CD14-positive monocyte (primary cell): ENCODE data around the gene PDZD7. TPM values are rescaled to one million over a fixed set of nuclear protein-coding genes. Genes with fewer than 3 reads are reported as not detected.

Experiments used
- DNase-seq, 3 donors: peaks; one replicate each; pipeline ENCODE4 v3.0.0-alpha.2; 2011 to 2022
- H2AFZ ChIP-seq: 2 replicates; pipeline ENCODE4 v1.6.0; 2012; ENCODE audit warnings: mild to moderate bottlenecking, low read depth, low read length, inconsistent platforms; ENCODE audit not compliant: insufficient read depth, poor library complexity, severe bottlenecking
- H3K27ac ChIP-seq, 2 donors: 1 replicate in 1 of 2; 2 replicates in 1 of 2; pipeline ENCODE4 v1.5.1; 2012 to 2013; ENCODE audit warnings: low read length in 2 of 2, control low read depth in 1 of 2, inconsistent platforms in 1 of 2, low read depth in 1 of 2, mild to moderate bottlenecking in 1 of 2
- H3K27me3 ChIP-seq, 2 donors: one replicate each; pipeline versions ENCODE4 v1.6.0 to v1.6.1; 2011 to 2013; ENCODE audit warnings: low read length in 2 of 2; ENCODE audit not compliant: control insufficient read depth in 2 of 2, insufficient read depth in 2 of 2
- H3K36me3 ChIP-seq, 2 donors: replicated peaks in 1 of 2; 1 replicate in 1 of 2; 2 replicates in 1 of 2; pipeline versions ENCODE4 v1.5.1 to v1.6.1; 2012 to 2013; ENCODE audit warnings: low read length in 2 of 2, control low read depth in 1 of 2, inconsistent platforms in 1 of 2, mild to moderate bottlenecking in 1 of 2; ENCODE audit not compliant: insufficient read depth in 2 of 2, control insufficient read depth in 1 of 2
- H3K4me1 ChIP-seq, 2 donors: 1 replicate in 1 of 2; 2 replicates in 1 of 2; pipeline versions ENCODE4 v1.5.1 to v1.6.1; 2012 to 2013; ENCODE audit warnings: low read length in 2 of 2, control low read depth in 1 of 2, inconsistent platforms in 1 of 2, mild to moderate bottlenecking in 1 of 2, moderate library complexity in 1 of 2; ENCODE audit not compliant: insufficient read depth in 2 of 2, control insufficient read depth in 1 of 2
- H3K4me2 ChIP-seq: replicated peaks from 2 replicates; pipeline ENCODE3; 2012; ENCODE audit warnings: low read length, moderate library complexity, mild to moderate bottlenecking; ENCODE audit not compliant: poor library complexity, severe bottlenecking; ENCODE audit errors: extremely low read depth
- H3K4me3 ChIP-seq, 3 experiments: fragments of 200-600 bp in 1 of 3; sonication (generic) in 1 of 3; replicated peaks in 1 of 3; 1 replicate in 2 of 3; 2 replicates in 1 of 3; pipeline ENCODE4 v1.5.1; 2011 to 2013; ENCODE audit warnings: low read length in 3 of 3, mild to moderate bottlenecking in 3 of 3, control low read depth in 2 of 3, low read depth in 2 of 3, inconsistent platforms in 1 of 3, moderate library complexity in 1 of 3
- H3K79me2 ChIP-seq: 2 replicates; pipeline ENCODE4 v1.6.0; 2012; ENCODE audit warnings: mild to moderate bottlenecking, control low read depth, inconsistent platforms, low read length, moderate library complexity; ENCODE audit not compliant: insufficient read depth
- H3K9ac ChIP-seq: 2 replicates; pipeline ENCODE4 v1.6.0; 2017; ENCODE audit warnings: low read length, mild to moderate bottlenecking; ENCODE audit not compliant: insufficient read depth, poor library complexity, severe bottlenecking
- H3K9me3 ChIP-seq, 2 donors: replicated peaks in 1 of 2; 1 replicate in 1 of 2; 2 replicates in 1 of 2; pipeline versions ENCODE4 v1.5.1 to v1.6.1; 2012 to 2013; ENCODE audit warnings: low read length in 2 of 2, control low read depth in 1 of 2; ENCODE audit not compliant: control insufficient read depth in 1 of 2, insufficient read depth in 1 of 2
- H4K20me1 ChIP-seq: 2 replicates; pipeline ENCODE4 v1.6.0; 2012; ENCODE audit warnings: mild to moderate bottlenecking, low read length, control low read depth, moderate library complexity; ENCODE audit not compliant: insufficient read depth
- H3K27ac Mint-ChIP-seq, 7 donors: one replicate each; pipeline ENCODE4 v1.8.0; 2020; ENCODE audit warnings: mild to moderate bottlenecking in 7 of 7, mixed read lengths in 7 of 7, moderate library complexity in 6 of 7, inconsistent platforms in 2 of 7
- H3K27me3 Mint-ChIP-seq, 3 donors: one replicate each; pipeline ENCODE4 v1.8.0; 2021 to 2022; ENCODE audit warnings: low read depth in 3 of 3, mild to moderate bottlenecking in 3 of 3, mixed read lengths in 3 of 3, moderate library complexity in 3 of 3, inconsistent platforms in 1 of 3
- H3K36me3 Mint-ChIP-seq, 2 donors: one replicate each; pipeline ENCODE4 v1.8.0; 2020; ENCODE audit warnings: mixed read lengths in 2 of 2, inconsistent platforms in 1 of 2, mild to moderate bottlenecking in 1 of 2
- H3K4me1 Mint-ChIP-seq: one replicate; pipeline ENCODE4 v1.8.0; 2020; ENCODE audit warnings: mild to moderate bottlenecking, mixed read lengths
- H3K4me3 Mint-ChIP-seq, 2 donors: one replicate each; pipeline ENCODE4 v1.8.0; 2020; ENCODE audit warnings: mild to moderate bottlenecking in 2 of 2, mixed read lengths in 2 of 2, moderate library complexity in 1 of 2
- H3K9me3 Mint-ChIP-seq, 7 donors: one replicate each; pipeline ENCODE4 v1.8.0; 2020 to 2022; ENCODE audit warnings: mixed read lengths in 7 of 7, mild to moderate bottlenecking in 6 of 7, moderate library complexity in 6 of 7, inconsistent platforms in 2 of 7
- WGBS: methylation state at CpG from one replicate; pipeline ENCODE4 v1.1.5; 2013; ENCODE audit warnings: missing lambda C conversion rate; ENCODE audit not compliant: insufficient coverage; 5-methylcytosine and 5-hydroxymethylcytosine counted together
- intact Hi-C, 2 donors: fragments of 100-400 bp; cut with micrococcal nuclease; formaldehyde crosslinking; loops; one replicate each; pipeline versions ENCODE4 v1.15.0 to v1.15.1; 2023
- polyA plus RNA-seq, 3 donors: library from polyadenylated mRNA; depleted of rRNA in 1 of 3; unstranded in 2 of 3; stranded (reverse) in 1 of 3; fragments of 300-500 nt in 2 of 3; fragments of >200 nt in 1 of 3; fragmentation: Illumina TruSeq in 2 of 3; gene quantifications; 1 replicate in 2 of 3; 2 replicates in 1 of 3; pipeline ENCODE4 v1.2.3, GENCODE V29; 2012 to 2021
- TF ChIP-seq, protein P1 (sequence below): fragments of 200-600 bp; IDR thresholded peaks from one replicate; pipeline ENCODE4 v1.8.0; 2022; ENCODE audit warnings: antibody characterized with exemption, mild to moderate bottlenecking

The PDZD7 gene
- polyA plus RNA-seq, 3 donors = 0.73 TPM; not detected in 2

DNA sequence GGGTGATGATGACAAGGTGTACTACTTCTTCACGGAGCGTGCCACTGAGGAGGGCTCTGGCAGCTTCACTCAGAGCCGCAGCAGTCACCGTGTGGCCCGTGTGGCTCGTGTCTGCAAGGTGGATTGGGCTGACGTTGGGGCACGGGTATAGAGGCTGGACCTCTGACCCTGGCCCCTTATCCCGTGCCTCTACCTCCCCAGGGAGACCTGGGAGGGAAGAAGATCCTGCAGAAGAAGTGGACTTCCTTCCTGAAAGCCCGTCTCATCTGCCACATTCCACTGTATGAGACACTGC, 52.1 kb downstream of the PDZD7 start:
- no peaks in the 10 kb centered on the region for H3K79me2 ChIP-seq
- no peaks in the 10 kb centered on the region for H3K4me1 ChIP-seq
- WGBS = 97% methylated on average over 9 of the region's 10 CpGs
- Mint-ChIP-seq H3K36me3 (peaks cover 35 to 36% of the 10 kb centered on the region in 2 donors), H3K4me1 (no peaks in the 10 kb centered on the region), H3K4me3 (no peak overlapping the region), H3K27me3 (peaks cover 0 to 2% (median 0%) of the 10 kb centered on the region in 3 donors), H3K27ac (no peak overlapping the region), H3K9me3 (peaks cover 0 to 1% (median 0%) of the 10 kb centered on the region in 7 donors)
- intact Hi-C loops = no loop called here
- TF ChIP-seq, protein P1, sequence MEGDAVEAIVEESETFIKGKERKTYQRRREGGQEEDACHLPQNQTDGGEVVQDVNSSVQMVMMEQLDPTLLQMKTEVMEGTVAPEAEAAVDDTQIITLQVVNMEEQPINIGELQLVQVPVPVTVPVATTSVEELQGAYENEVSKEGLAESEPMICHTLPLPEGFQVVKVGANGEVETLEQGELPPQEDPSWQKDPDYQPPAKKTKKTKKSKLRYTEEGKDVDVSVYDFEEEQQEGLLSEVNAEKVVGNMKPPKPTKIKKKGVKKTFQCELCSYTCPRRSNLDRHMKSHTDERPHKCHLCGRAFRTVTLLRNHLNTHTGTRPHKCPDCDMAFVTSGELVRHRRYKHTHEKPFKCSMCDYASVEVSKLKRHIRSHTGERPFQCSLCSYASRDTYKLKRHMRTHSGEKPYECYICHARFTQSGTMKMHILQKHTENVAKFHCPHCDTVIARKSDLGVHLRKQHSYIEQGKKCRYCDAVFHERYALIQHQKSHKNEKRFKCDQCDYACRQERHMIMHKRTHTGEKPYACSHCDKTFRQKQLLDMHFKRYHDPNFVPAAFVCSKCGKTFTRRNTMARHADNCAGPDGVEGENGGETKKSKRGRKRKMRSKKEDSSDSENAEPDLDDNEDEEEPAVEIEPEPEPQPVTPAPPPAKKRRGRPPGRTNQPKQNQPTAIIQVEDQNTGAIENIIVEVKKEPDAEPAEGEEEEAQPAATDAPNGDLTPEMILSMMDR = no peak
- H3K36me3 ChIP-seq = peaks cover 11 to 41% of the 10 kb centered on the region in 2 donors
- no peaks in the 10 kb centered on the region for H3K27me3 ChIP-seq
- no peak overlapping the region for H2AFZ ChIP-seq
- DNase-seq = no peak
- no peaks in the 10 kb centered on the region for H4K20me1 ChIP-seq
- no peak overlapping the region for H3K4me3 ChIP-seq
- H3K9me3 ChIP-seq = no peaks in the 10 kb centered on the region
- no peak overlapping the region for H3K4me2 ChIP-seq
- H3K9ac ChIP-seq = no peak overlapping the region
- no peak overlapping the region for H3K27ac ChIP-seq

DNA sequence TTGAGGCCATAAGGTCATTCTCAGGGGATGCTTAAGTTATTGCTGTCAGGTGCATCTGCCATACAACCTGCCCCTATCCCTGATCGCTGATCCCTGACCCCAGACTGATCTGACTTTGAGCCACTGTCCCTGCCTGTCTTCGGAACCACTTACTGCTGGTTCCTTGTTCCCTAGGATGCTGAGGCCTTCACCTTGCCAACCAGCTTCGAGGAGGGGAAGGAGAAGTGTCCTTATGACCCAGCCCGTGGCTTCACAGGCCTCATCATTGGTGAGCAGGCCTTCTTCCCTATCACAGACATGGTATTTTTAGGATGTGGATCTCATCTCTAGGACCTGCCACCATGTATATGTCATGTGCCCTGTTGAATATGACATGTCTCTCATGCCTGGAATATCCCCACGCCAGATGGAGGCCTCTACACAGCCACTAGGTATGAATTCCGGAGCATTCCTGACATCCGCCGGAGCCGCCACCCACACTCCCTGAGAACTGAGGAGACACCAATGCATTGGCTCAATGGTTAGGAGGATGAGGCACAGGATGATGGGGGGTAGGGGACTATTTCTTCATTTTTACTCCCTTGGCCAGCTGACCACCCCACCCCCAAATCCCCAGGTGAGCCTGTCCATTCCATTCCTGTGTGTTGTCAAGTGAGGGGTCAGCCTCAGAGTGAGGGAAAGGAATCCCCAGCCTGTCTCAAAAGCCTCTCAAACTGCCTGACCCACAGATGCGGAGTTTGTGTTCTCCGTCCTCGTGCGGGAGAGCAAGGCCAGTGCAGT, 52.6 kb downstream of the PDZD7 start:
- 96% methylated on average over 3 of the region's 13 CpGs for WGBS
- peaks cover 11 to 39% of the 10 kb centered on the region in 2 donors for H3K36me3 ChIP-seq

More for the DNA sequence above, 52.6 kb downstream of the PDZD7 start:
- H4K20me1 ChIP-seq = no peaks in the 10 kb centered on the region
- H3K4me1 ChIP-seq = no peaks in the 10 kb centered on the region
- no peak overlapping the region for H2AFZ ChIP-seq
- no peaks in the 10 kb centered on the region for H3K79me2 ChIP-seq
- Mint-ChIP-seq H3K27me3 (peaks cover 0 to 2% (median 0%) of the 10 kb centered on the region in 3 donors), H3K27ac (no peak overlapping the region), H3K9me3 (peaks cover 0 to 1% (median 0%) of the 10 kb centered on the region in 7 donors), H3K4me1 (no peaks in the 10 kb centered on the region), H3K4me3 (no peak overlapping the region), H3K36me3 (peaks cover 32 to 33% of the 10 kb centered on the region in 2 donors)
- H3K4me2 ChIP-seq = no peak overlapping the region
- no peaks in the 10 kb centered on the region for H3K27me3 ChIP-seq
- no peak overlapping the region for H3K9ac ChIP-seq
- no peak overlapping the region for H3K4me3 ChIP-seq
- intact Hi-C loops = no loop called here
- TF ChIP-seq, protein P1 = no peak
- no peaks in the 10 kb centered on the region for H3K9me3 ChIP-seq
- no peak overlapping the region for H3K27ac ChIP-seq
- DNase-seq = no peak
